Astrocyte of the spinal cord (primary cell): ENCODE measurements around the gene C22orf31.

Experiments used
- DNase-seq: peaks from one replicate; pipeline ENCODE4 v3.0.0; 2011; ENCODE audit warnings: low read depth, low spot score
- H3K4me3 ChIP-seq: 2 replicates; pipeline ENCODE4 v1.5.1; 2011; ENCODE audit warnings: low read depth, mild to moderate bottlenecking, low read length, moderate library complexity
- CTCF ChIP-seq: IDR thresholded peaks from 2 replicates; pipeline ENCODE4 v1.5.1; 2012; ENCODE audit warnings: low read depth, mild to moderate bottlenecking, low read length, inconsistent platforms
- in situ Hi-C: cut with HindIII; loops from 2 replicates; pipeline ENCODE4 v1.10.0; 2017; ENCODE audit warnings: low sequenced_read_pairs

Gene C22orf31

DNA sequence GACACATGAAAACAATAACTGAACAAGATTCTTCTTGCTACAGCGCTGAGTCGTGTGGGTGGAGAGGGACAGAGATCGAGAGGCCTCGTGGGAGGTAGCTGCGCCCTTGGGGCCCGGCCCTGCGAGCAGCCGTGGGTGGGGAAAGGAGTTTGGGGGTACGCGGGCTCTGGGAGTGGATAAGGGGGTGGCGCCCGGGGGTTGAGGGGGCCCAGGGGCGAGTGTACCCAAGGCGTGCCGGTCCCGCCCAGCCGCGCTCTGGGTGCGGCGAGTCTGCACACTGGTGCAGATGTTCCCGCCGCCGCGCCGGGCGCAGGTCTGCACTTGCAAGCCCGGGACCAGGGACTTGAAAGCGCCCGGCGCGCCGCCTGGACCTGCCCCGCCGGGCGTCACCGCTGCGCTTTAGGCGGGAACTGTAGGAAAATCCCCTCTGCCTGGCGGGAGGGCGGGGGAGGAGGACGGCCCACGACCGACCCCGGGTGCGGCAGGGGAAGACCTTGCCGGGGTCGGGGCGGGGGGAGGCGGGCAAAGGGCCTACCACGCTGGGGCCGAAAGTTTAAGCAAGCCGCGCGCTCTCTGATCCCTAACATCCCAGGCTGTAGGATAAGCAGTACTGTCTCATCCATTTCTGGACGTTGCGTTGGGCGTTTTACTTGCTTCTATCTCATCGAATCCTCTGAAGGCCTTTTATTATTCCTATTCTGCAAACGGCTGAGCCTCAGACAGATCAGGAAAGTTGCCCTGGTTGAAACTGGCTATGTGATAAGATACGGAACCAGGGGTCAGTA, 9.8 kb upstream of the C22orf31 start:
- in situ Hi-C loops: no loop called here
- H3K4me3 ChIP-seq: peak overlapping the region; percentile 20
- no peak for TF ChIP-seq CTCF
- DNase-seq: peak; percentile 14

DNA sequence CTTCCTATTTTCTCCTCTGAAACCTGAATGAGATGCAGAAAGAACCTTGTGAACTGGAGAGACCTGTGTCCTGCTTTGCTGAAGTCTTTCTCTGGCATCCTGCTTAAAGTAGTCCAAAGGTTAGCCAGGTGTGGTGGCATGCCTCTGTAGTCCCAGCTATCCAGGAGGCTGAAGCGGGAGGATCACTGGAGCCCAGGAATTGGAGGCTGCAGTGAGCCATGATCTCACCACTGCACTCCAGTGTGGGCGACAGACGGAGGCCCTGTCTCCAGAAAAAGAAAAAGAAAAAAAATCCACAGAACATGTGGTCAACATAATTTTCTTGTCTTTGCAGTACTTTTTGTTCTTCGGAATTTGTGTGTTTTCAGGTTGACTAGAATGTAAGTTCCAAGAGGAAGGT, 8.9 kb upstream of the C22orf31 start:
- no peak for DNase-seq
- H3K4me3 ChIP-seq: no peak overlapping the region
- in situ Hi-C loops: no loop called here
- no peak for TF ChIP-seq CTCF

GRCh38 chr22:29069463-29069862, 7.8 kb upstream of the C22orf31 start:
- no peak overlapping the region for H3K4me3 ChIP-seq
- no peak for DNase-seq
- in situ Hi-C loops: no loop called here
- TF ChIP-seq CTCF: no peak

GRCh38 chr22:29065468-29066190, 4.0 kb upstream of the C22orf31 start:
- TF ChIP-seq CTCF: no peak
- DNase-seq: no peak
- in situ Hi-C loops: no loop called here
- no peak overlapping the region for H3K4me3 ChIP-seq

GRCh38 chr22:29062286-29062821, 723 bp upstream of the C22orf31 start:
- H3K4me3 ChIP-seq: no peak overlapping the region
- DNase-seq: no peak
- in situ Hi-C loops: no loop called here
- TF ChIP-seq CTCF: no peak

- no peak for DNase-seq
- TF ChIP-seq CTCF: no peak
- in situ Hi-C loops: no loop called here
- no peak overlapping the region for H3K4me3 ChIP-seq
These were observed 700 bp downstream of the C22orf31 start for GRCh38 chr22:29060931-29061330.
